Measurements from ENCODE around the gene MIS12.

The MIS12 gene

GRCh38 chr17:5516060-5516792, 29.9 kb downstream of the MIS12 start:
- Histone ChIP-seq H2BK15ac (ENCODE audit: low read length) (no peak overlapping the region), H3K4ac (ENCODE audit: low read length) (no peak overlapping the region), H2BK12ac (ENCODE audit: low read length) (no peak overlapping the region), H4K91ac (ENCODE audit: low read depth, low read length, poor library complexity) (no peak overlapping the region), H3K79me1 (ENCODE audit: low read depth, low read length) (no peaks in the 10 kb centered on the region), H3K36me3 (replicated peaks in 1 of 2; ENCODE audit: control insufficient read depth in 2 of 2, insufficient read depth in 2 of 2, low read length in 2 of 2) (no peaks in the 10 kb centered on the region), H3K14ac (ENCODE audit: low read length) (no peak overlapping the region), H3K4me2 (ENCODE audit: insufficient read depth, low read length, poor library complexity, severe bottlenecking) (no peak overlapping the region), H2AFZ (ENCODE audit: low read length) (peak overlapping the region; percentile 69), H4K8ac (ENCODE audit: low read depth, low read length) (no peak overlapping the region), H3K9ac (ENCODE audit: low read depth, low read length, poor library complexity) (no peak overlapping the region), H3K23ac (ENCODE audit: low read depth, low read length, poor library complexity) (no peak overlapping the region), H3K4me3 (ENCODE audit: low read length in 2 of 2) (no peak overlapping the region), H3K9me3 (replicated peaks in 1 of 2; ENCODE audit: control insufficient read depth in 2 of 2, insufficient read depth in 1 of 2, low read depth in 1 of 2, low read length in 2 of 2) (no peaks in the 10 kb centered on the region), H3K27me3 (ENCODE audit: control insufficient read depth in 3 of 3, insufficient read depth in 3 of 3, low read depth in 1 of 3, low read length in 3 of 3) (no peaks in the 10 kb centered on the region), H3K27ac (replicated peaks; ENCODE audit: low read length) (no peak overlapping the region), H2BK120ac (ENCODE audit: low read depth, low read length) (no peak overlapping the region), H2AK5ac (ENCODE audit: low read depth, low read length) (no peak overlapping the region), H2BK5ac (ENCODE audit: low read length) (no peak overlapping the region), H3K4me1 (ENCODE audit: control insufficient read depth in 2 of 2, insufficient read depth in 1 of 2, low read depth in 1 of 2, low read length in 2 of 2) (no peaks in the 10 kb centered on the region), H3K18ac (ENCODE audit: low read length) (no peak overlapping the region)
- no peak for DNase-seq (ENCODE audit: low spot score)
- WGBS, 2 donors (ENCODE audit: extremely low coverage in 2 of 2, insufficient read length in 2 of 2, insufficient replicate concordance in 1 of 2) = no CpG with 5 or more reads among the region's 5 CpGs

GRCh38 chr17:5522476-5522875, 36.1 kb downstream of the MIS12 start:
- no peak for DNase-seq (ENCODE audit: low spot score)
- no peak overlapping the region for H3K14ac ChIP-seq (ENCODE audit: low read length)
- H2BK15ac ChIP-seq (ENCODE audit: low read length) = no peak overlapping the region
- no peak overlapping the region for H3K4me3 ChIP-seq (ENCODE audit: low read length in 2 of 2)
- no peak overlapping the region for H3K18ac ChIP-seq (ENCODE audit: low read length)
- H3K4ac ChIP-seq (ENCODE audit: low read length) = no peak overlapping the region
- no peaks in the 10 kb centered on the region for H3K79me1 ChIP-seq (ENCODE audit: low read depth, low read length)
- no peak overlapping the region for H4K8ac ChIP-seq (ENCODE audit: low read depth, low read length)
- H3K27me3 ChIP-seq (ENCODE audit: control insufficient read depth in 3 of 3, insufficient read depth in 3 of 3, low read depth in 1 of 3, low read length in 3 of 3) = peaks cover 0 to 2% (median 0%) of the 10 kb centered on the region in 3 experiments
- no peak overlapping the region for H2BK5ac ChIP-seq (ENCODE audit: low read length)
- no peak overlapping the region for H3K23ac ChIP-seq (ENCODE audit: low read depth, low read length, poor library complexity)
- H3K9ac ChIP-seq (ENCODE audit: low read depth, low read length, poor library complexity) = no peak overlapping the region
- H2AK5ac ChIP-seq (ENCODE audit: low read depth, low read length) = no peak overlapping the region
- H3K36me3 ChIP-seq (replicated peaks in 1 of 2; ENCODE audit: control insufficient read depth in 2 of 2, insufficient read depth in 2 of 2, low read length in 2 of 2) = no peaks in the 10 kb centered on the region
- no peak overlapping the region for H3K4me2 ChIP-seq (ENCODE audit: insufficient read depth, low read length, poor library complexity, severe bottlenecking)
- no CpG with 5 or more reads among the region's 1 CpG for WGBS, 2 donors (ENCODE audit: extremely low coverage in 2 of 2, insufficient read length in 2 of 2, insufficient replicate concordance in 1 of 2)
- no peak overlapping the region for H2BK120ac ChIP-seq (ENCODE audit: low read depth, low read length)
- no peak overlapping the region for H2AFZ ChIP-seq (ENCODE audit: low read length)
- H3K4me1 ChIP-seq (ENCODE audit: control insufficient read depth in 2 of 2, insufficient read depth in 1 of 2, low read depth in 1 of 2, low read length in 2 of 2) = peaks cover 9 to 16% of the 10 kb centered on the region in 2 donors
- H4K91ac ChIP-seq (ENCODE audit: low read depth, low read length, poor library complexity) = no peak overlapping the region
- peaks cover 0 to 4% of the 10 kb centered on the region in 2 donors for H3K9me3 ChIP-seq (replicated peaks in 1 of 2; ENCODE audit: control insufficient read depth in 2 of 2, insufficient read depth in 1 of 2, low read depth in 1 of 2, low read length in 2 of 2)
- H3K27ac ChIP-seq (replicated peaks; ENCODE audit: low read length) = no peak overlapping the region
- peak overlapping the region; percentile 49 for H2BK12ac ChIP-seq (ENCODE audit: low read length)

- no CpG with 5 or more reads among the region's 5 CpGs for WGBS, 2 donors (ENCODE audit: extremely low coverage in 2 of 2, insufficient read length in 2 of 2, insufficient replicate concordance in 1 of 2)
- no peak overlapping the region for H2BK120ac ChIP-seq (ENCODE audit: low read depth, low read length)
These were observed 36.9 kb downstream of the MIS12 start for GRCh38 chr17:5523249-5523648.

GRCh38 chr17:5526821-5527598, 40.6 kb downstream of the MIS12 start:
- peaks cover 11 to 22% of the 10 kb centered on the region in 2 donors for H3K4me1 ChIP-seq (ENCODE audit: control insufficient read depth in 2 of 2, insufficient read depth in 1 of 2, low read depth in 1 of 2, low read length in 2 of 2)
- H3K27ac ChIP-seq (replicated peaks; ENCODE audit: low read length) = peak overlapping the region; percentile 38
- no peak overlapping the region for H3K4ac ChIP-seq (ENCODE audit: low read length)
- peaks cover 0 to 2% (median 0%) of the 10 kb centered on the region in 3 experiments for H3K27me3 ChIP-seq (ENCODE audit: control insufficient read depth in 3 of 3, insufficient read depth in 3 of 3, low read depth in 1 of 3, low read length in 3 of 3)
- no peak overlapping the region for H2BK120ac ChIP-seq (ENCODE audit: low read depth, low read length)
- H3K18ac ChIP-seq (ENCODE audit: low read length) = peak overlapping the region; percentile 38
- peak; percentile 32 for DNase-seq (ENCODE audit: low spot score)
- no peak overlapping the region for H4K8ac ChIP-seq (ENCODE audit: low read depth, low read length)
- H3K4me3 ChIP-seq (ENCODE audit: low read length in 2 of 2) = no peak overlapping the region
- H2BK15ac ChIP-seq (ENCODE audit: low read length) = no peak overlapping the region
- H2AK5ac ChIP-seq (ENCODE audit: low read depth, low read length) = no peak overlapping the region
- no peak overlapping the region for H3K9ac ChIP-seq (ENCODE audit: low read depth, low read length, poor library complexity)
- no peaks in the 10 kb centered on the region for H3K79me1 ChIP-seq (ENCODE audit: low read depth, low read length)
- H2AFZ ChIP-seq (ENCODE audit: low read length) = peak overlapping the region; percentile 77
- WGBS, 2 donors (ENCODE audit: extremely low coverage in 2 of 2, insufficient read length in 2 of 2, insufficient replicate concordance in 1 of 2) = no CpG with 5 or more reads among the region's 14 CpGs
- H4K91ac ChIP-seq (ENCODE audit: low read depth, low read length, poor library complexity) = no peak overlapping the region
- H3K23ac ChIP-seq (ENCODE audit: low read depth, low read length, poor library complexity) = no peak overlapping the region
- H3K14ac ChIP-seq (ENCODE audit: low read length) = no peak overlapping the region
- H2BK5ac ChIP-seq (ENCODE audit: low read length) = peak overlapping the region; percentile 47
- peak overlapping the region; percentile 21 for H3K4me2 ChIP-seq (ENCODE audit: insufficient read depth, low read length, poor library complexity, severe bottlenecking)
- H2BK12ac ChIP-seq (ENCODE audit: low read length) = no peak overlapping the region
- H3K9me3 ChIP-seq (replicated peaks in 1 of 2; ENCODE audit: control insufficient read depth in 2 of 2, insufficient read depth in 1 of 2, low read depth in 1 of 2, low read length in 2 of 2) = peaks cover 0 to 4% of the 10 kb centered on the region in 2 donors
- no peaks in the 10 kb centered on the region for H3K36me3 ChIP-seq (replicated peaks in 1 of 2; ENCODE audit: control insufficient read depth in 2 of 2, insufficient read depth in 2 of 2, low read length in 2 of 2)

More at GRCh38 chr17:5523249-5523648, 36.9 kb downstream of the MIS12 start:
- Histone ChIP-seq H4K8ac (ENCODE audit: low read depth, low read length) (no peak overlapping the region), H3K4me3 (ENCODE audit: low read length in 2 of 2) (no peak overlapping the region), H2BK5ac (ENCODE audit: low read length) (no peak overlapping the region), H2BK15ac (ENCODE audit: low read length) (no peak overlapping the region), H3K18ac (ENCODE audit: low read length) (no peak overlapping the region), H2AFZ (ENCODE audit: low read length) (no peak overlapping the region), H3K79me1 (ENCODE audit: low read depth, low read length) (no peaks in the 10 kb centered on the region), H3K23ac (ENCODE audit: low read depth, low read length, poor library complexity) (no peak overlapping the region), H3K4ac (ENCODE audit: low read length) (no peak overlapping the region), H3K36me3 (replicated peaks in 1 of 2; ENCODE audit: control insufficient read depth in 2 of 2, insufficient read depth in 2 of 2, low read length in 2 of 2) (no peaks in the 10 kb centered on the region), H3K9ac (ENCODE audit: low read depth, low read length, poor library complexity) (no peak overlapping the region), H3K27ac (replicated peaks; ENCODE audit: low read length) (no peak overlapping the region), H3K9me3 (replicated peaks in 1 of 2; ENCODE audit: control insufficient read depth in 2 of 2, insufficient read depth in 1 of 2, low read depth in 1 of 2, low read length in 2 of 2) (peaks cover 0 to 4% of the 10 kb centered on the region in 2 donors), H3K27me3 (ENCODE audit: control insufficient read depth in 3 of 3, insufficient read depth in 3 of 3, low read depth in 1 of 3, low read length in 3 of 3) (peaks cover 0 to 2% (median 0%) of the 10 kb centered on the region in 3 experiments), H3K4me1 (ENCODE audit: control insufficient read depth in 2 of 2, insufficient read depth in 1 of 2, low read depth in 1 of 2, low read length in 2 of 2) (peaks cover 11 to 22% of the 10 kb centered on the region in 2 donors), H3K14ac (ENCODE audit: low read length) (no peak overlapping the region), H2AK5ac (ENCODE audit: low read depth, low read length) (no peak overlapping the region), H4K91ac (ENCODE audit: low read depth, low read length, poor library complexity) (no peak overlapping the region), H3K4me2 (ENCODE audit: insufficient read depth, low read length, poor library complexity, severe bottlenecking) (no peak overlapping the region), H2BK12ac (ENCODE audit: low read length) (no peak overlapping the region)
- no peak for DNase-seq (ENCODE audit: low spot score)
